GM19043 (cell line): ENCODE measurements around the gene CFAP299.
A peak's percentile ranks its signal among the peaks of the same experiment; 100 is the strongest.

Source experiments
- ATAC-seq: cut with Tn5 transposase; IDR thresholded peaks from one replicate; pipeline ENCODE4 v1.9.1; 2021; ENCODE audit warnings: low read depth; ENCODE audit not compliant: unreplicated experiment

The CFAP299 gene

GRCh38 chr4:80492761-80493160 lies 157.2 kb downstream of the CFAP299 start:
- peak; percentile 58 for ATAC-seq

- ATAC-seq = no peak
Measured at GRCh38 chr4:80495865-80496264, 160.3 kb downstream of the CFAP299 start.

- no peak for ATAC-seq
Measured at GRCh38 chr4:80498725-80499124, 163.2 kb downstream of the CFAP299 start.

- ATAC-seq = no peak
Measured at GRCh38 chr4:80500613-80501012, 165.1 kb downstream of the CFAP299 start.

- ATAC-seq = no peak
Measured at GRCh38 chr4:80507077-80507476, 171.5 kb downstream of the CFAP299 start.

GRCh38 chr4:80507507-80507906 lies 172.0 kb downstream of the CFAP299 start:
- ATAC-seq = peak; percentile 78

- ATAC-seq = no peak
Measured at GRCh38 chr4:80515496-80515895, 180.0 kb downstream of the CFAP299 start.

GRCh38 chr4:80521438-80521837 lies 185.9 kb downstream of the CFAP299 start:
- ATAC-seq = no peak

- ATAC-seq = no peak
Measured at GRCh38 chr4:80526697-80527096, 191.2 kb downstream of the CFAP299 start.

- ATAC-seq = no peak
Measured at GRCh38 chr4:80529026-80529425, 193.5 kb downstream of the CFAP299 start.

GRCh38 chr4:80532674-80533333 lies 197.3 kb downstream of the CFAP299 start:
- ATAC-seq = no peak

GRCh38 chr4:80535551-80535950 lies 200.0 kb downstream of the CFAP299 start:
- no peak for ATAC-seq

GRCh38 chr4:80538276-80538926 lies 202.9 kb downstream of the CFAP299 start:
- no peak for ATAC-seq

- ATAC-seq = no peak
Measured at GRCh38 chr4:80539190-80539589, 203.7 kb downstream of the CFAP299 start.

GRCh38 chr4:80540349-80540748 lies 204.8 kb downstream of the CFAP299 start:
- no peak for ATAC-seq

GRCh38 chr4:80540785-80541469 lies 205.4 kb downstream of the CFAP299 start:
- ATAC-seq = peak; percentile 92

GRCh38 chr4:80542747-80543146 lies 207.2 kb downstream of the CFAP299 start:
- ATAC-seq = no peak

- ATAC-seq = no peak
Measured at GRCh38 chr4:80560337-80560736, 224.8 kb downstream of the CFAP299 start.

- no peak for ATAC-seq
Measured at GRCh38 chr4:80566203-80566872, 230.8 kb downstream of the CFAP299 start.

GRCh38 chr4:80568891-80569290 lies 233.4 kb downstream of the CFAP299 start:
- no peak for ATAC-seq

GRCh38 chr4:80576796-80577195 lies 241.3 kb downstream of the CFAP299 start:
- ATAC-seq = no peak
